SK-N-MC (cell line): ENCODE results near the gene KRT6A.

Source experiments
- DNase-seq: peaks from one replicate; pipeline ENCODE4 v3.0.0-alpha.2; 2011; ENCODE audit warnings: low read depth, low spot score
- H3K27ac ChIP-seq: fragments of 200-600 bp; sonication (generic); 2 replicates; pipeline ENCODE4 v1.5.1; 2016; ENCODE audit warnings: mixed run types
- H3K36me3 ChIP-seq: fragments of 200-600 bp; sonication (generic); 2 replicates; pipeline ENCODE4 v1.6.1; 2017; ENCODE audit warnings: antibody characterized with exemption, low read length, mixed read lengths; ENCODE audit not compliant: insufficient read depth
- H3K4me3 ChIP-seq: fragments of 200-600 bp; sonication (generic); 2 replicates; pipeline ENCODE4 v1.5.1; 2016
- H3K9ac ChIP-seq: fragments of 200-600 bp; sonication (generic); 2 replicates; pipeline ENCODE4 v1.8.0; 2017; ENCODE audit warnings: mixed run types, mixed read lengths; ENCODE audit not compliant: insufficient read length
- H3K9me3 ChIP-seq: fragments of 200-600 bp; sonication (generic); 2 replicates; pipeline ENCODE4 v1.6.1; 2017; ENCODE audit warnings: low read depth, mild to moderate bottlenecking, antibody characterized with exemption, low read length, moderate library complexity, mixed read lengths
- EZH2 ChIP-seq: fragments of 200-600 bp; sonication (generic); IDR thresholded peaks from one replicate; pipeline ENCODE4 v1.6.1; 2017; ENCODE audit warnings: antibody characterized with exemption
- FOXP2 ChIP-seq: optimal IDR thresholded peaks from 2 replicates; pipeline ENCODE3; 2011; ENCODE audit warnings: mild to moderate bottlenecking, moderate library complexity; ENCODE audit not compliant: insufficient read depth; ENCODE audit errors: extremely low read length, control extremely low read depth
- POLR2AphosphoS5 ChIP-seq: IDR thresholded peaks from 2 replicates; pipeline ENCODE4 v1.6.1; 2012; ENCODE audit warnings: mild to moderate bottlenecking, low read depth, low read length, borderline replicate concordance

KRT6A gene

GRCh38 chr12:52527121-52527800, 34.2 kb upstream of the KRT6A start:
- no peak for DNase-seq
- no peak overlapping the region for H3K27ac ChIP-seq
- no peak overlapping the region for H3K4me3 ChIP-seq
- H3K9ac ChIP-seq = no peak overlapping the region
- H3K36me3 ChIP-seq = no peaks in the 10 kb centered on the region
- H3K9me3 ChIP-seq = no peaks in the 10 kb centered on the region
- TF ChIP-seq EZH2 (no peak), POLR2AphosphoS5 (no peak), FOXP2 (no peak)

- no peak for DNase-seq
- TF ChIP-seq POLR2AphosphoS5 (no peak), EZH2 (no peak), FOXP2 (no peak)
- Histone ChIP-seq H3K36me3 (no peaks in the 10 kb centered on the region), H3K27ac (no peak overlapping the region), H3K4me3 (no peak overlapping the region), H3K9me3 (no peaks in the 10 kb centered on the region), H3K9ac (no peak overlapping the region)
Measured at GRCh38 chr12:52526511-52526951, 33.5 kb upstream of the KRT6A start.

- TF ChIP-seq EZH2 (no peak), FOXP2 (no peak), POLR2AphosphoS5 (no peak)
- Histone ChIP-seq H3K36me3 (no peaks in the 10 kb centered on the region), H3K9ac (no peak overlapping the region), H3K9me3 (no peaks in the 10 kb centered on the region), H3K27ac (no peak overlapping the region), H3K4me3 (no peak overlapping the region)
- DNase-seq = no peak
Measured at GRCh38 chr12:52525661-52526499, 32.8 kb upstream of the KRT6A start.

GRCh38 chr12:52524898-52525591, 32.0 kb upstream of the KRT6A start:
- H3K4me3 ChIP-seq = no peak overlapping the region
- TF ChIP-seq FOXP2 (no peak), EZH2 (no peak), POLR2AphosphoS5 (no peak)
- H3K27ac ChIP-seq = no peak overlapping the region
- H3K9me3 ChIP-seq = no peaks in the 10 kb centered on the region
- H3K36me3 ChIP-seq = no peaks in the 10 kb centered on the region
- no peak overlapping the region for H3K9ac ChIP-seq
- no peak for DNase-seq

GRCh38 chr12:52524241-52524897, 31.3 kb upstream of the KRT6A start:
- no peak overlapping the region for H3K9ac ChIP-seq
- no peaks in the 10 kb centered on the region for H3K36me3 ChIP-seq
- H3K27ac ChIP-seq = no peak overlapping the region
- no peak for DNase-seq
- H3K4me3 ChIP-seq = no peak overlapping the region
- no peaks in the 10 kb centered on the region for H3K9me3 ChIP-seq
- TF ChIP-seq POLR2AphosphoS5 = no peak
- no peak for TF ChIP-seq FOXP2
- TF ChIP-seq EZH2 = no peak

GRCh38 chr12:52523824-52524223, 30.8 kb upstream of the KRT6A start:
- no peaks in the 10 kb centered on the region for H3K36me3 ChIP-seq
- no peak overlapping the region for H3K4me3 ChIP-seq
- no peak overlapping the region for H3K9ac ChIP-seq
- DNase-seq = no peak
- H3K9me3 ChIP-seq = no peaks in the 10 kb centered on the region
- no peak for TF ChIP-seq EZH2
- no peak for TF ChIP-seq POLR2AphosphoS5
- no peak for TF ChIP-seq FOXP2
- no peak overlapping the region for H3K27ac ChIP-seq

GRCh38 chr12:52522346-52523011, 29.4 kb upstream of the KRT6A start:
- Histone ChIP-seq H3K36me3 (no peaks in the 10 kb centered on the region), H3K4me3 (no peak overlapping the region), H3K27ac (no peak overlapping the region), H3K9ac (no peak overlapping the region), H3K9me3 (no peaks in the 10 kb centered on the region)
- DNase-seq = no peak
- no peak for TF ChIP-seq POLR2AphosphoS5
- TF ChIP-seq FOXP2 = no peak
- TF ChIP-seq EZH2 = no peak

- no peak for DNase-seq
- Histone ChIP-seq H3K9ac (no peak overlapping the region), H3K27ac (no peak overlapping the region), H3K9me3 (no peaks in the 10 kb centered on the region), H3K36me3 (no peaks in the 10 kb centered on the region), H3K4me3 (no peak overlapping the region)
- TF ChIP-seq EZH2 (no peak), POLR2AphosphoS5 (no peak), FOXP2 (no peak)
Measured at GRCh38 chr12:52521568-52522266, 28.7 kb upstream of the KRT6A start.
